A673 (cell line): ENCODE data around the gene DIS3L2.

Source experiments
- EZH2 ChIP-seq: fragments of 200-600 bp; sonication (generic); IDR thresholded peaks from 2 replicates; pipeline ENCODE4 v1.6.1; 2017; ENCODE audit warnings: borderline replicate concordance, low read depth, mild to moderate bottlenecking, mixed read lengths, antibody characterized with exemption, low read length; ENCODE audit not compliant: poor library complexity, severe bottlenecking
- TF ChIP-seq, protein P1 (sequence below): fragments of 300-800, 200-600 bp; sonication (generic); conservative IDR thresholded peaks from 2 replicates; pipeline ENCODE4 v1.5.1; 2017; ENCODE audit warnings: low read depth, mild to moderate bottlenecking, antibody characterized with exemption, low read length, moderate library complexity, mixed read lengths

DNA sequence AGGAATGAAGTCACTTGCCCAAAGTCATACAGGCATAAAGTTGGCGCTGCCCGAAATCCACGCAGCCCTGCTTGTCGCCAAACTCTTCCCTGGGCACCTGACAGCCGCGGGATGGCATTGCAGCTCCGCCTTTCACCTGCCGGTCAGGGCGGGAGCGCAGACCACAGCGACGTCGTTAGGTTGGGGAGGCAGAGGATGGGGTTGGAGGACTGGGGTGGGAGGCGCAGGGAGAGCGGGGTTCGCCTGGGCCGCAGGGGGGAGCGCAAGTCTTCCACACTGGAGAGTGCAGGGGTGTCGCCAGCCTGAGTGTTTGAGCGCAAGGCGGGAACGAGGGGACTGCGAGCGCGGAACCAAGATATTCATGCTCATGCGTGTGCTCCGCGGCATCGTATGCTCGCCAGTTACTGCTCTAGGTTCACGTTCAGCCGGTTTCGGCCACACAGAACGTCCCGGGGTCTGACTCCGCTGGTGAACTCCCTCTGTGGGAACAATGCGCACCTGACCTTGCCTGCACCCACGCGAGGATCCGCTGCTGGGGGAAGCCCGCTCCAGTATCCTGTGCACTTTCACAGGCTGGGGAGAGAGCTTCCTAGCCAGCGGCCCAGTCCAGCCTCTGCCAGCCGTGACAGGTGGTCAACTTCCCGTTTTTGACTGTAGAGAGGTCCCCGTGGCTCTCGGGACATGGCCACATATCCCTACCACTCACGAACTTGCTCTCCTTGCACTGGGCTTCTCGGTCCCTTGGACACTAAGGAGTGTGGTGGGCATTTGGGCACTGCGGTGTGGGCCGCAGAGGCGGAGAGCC, 34.5 kb upstream of the DIS3L2 start:
- TF ChIP-seq, protein P1, sequence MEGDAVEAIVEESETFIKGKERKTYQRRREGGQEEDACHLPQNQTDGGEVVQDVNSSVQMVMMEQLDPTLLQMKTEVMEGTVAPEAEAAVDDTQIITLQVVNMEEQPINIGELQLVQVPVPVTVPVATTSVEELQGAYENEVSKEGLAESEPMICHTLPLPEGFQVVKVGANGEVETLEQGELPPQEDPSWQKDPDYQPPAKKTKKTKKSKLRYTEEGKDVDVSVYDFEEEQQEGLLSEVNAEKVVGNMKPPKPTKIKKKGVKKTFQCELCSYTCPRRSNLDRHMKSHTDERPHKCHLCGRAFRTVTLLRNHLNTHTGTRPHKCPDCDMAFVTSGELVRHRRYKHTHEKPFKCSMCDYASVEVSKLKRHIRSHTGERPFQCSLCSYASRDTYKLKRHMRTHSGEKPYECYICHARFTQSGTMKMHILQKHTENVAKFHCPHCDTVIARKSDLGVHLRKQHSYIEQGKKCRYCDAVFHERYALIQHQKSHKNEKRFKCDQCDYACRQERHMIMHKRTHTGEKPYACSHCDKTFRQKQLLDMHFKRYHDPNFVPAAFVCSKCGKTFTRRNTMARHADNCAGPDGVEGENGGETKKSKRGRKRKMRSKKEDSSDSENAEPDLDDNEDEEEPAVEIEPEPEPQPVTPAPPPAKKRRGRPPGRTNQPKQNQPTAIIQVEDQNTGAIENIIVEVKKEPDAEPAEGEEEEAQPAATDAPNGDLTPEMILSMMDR, result no peak
- TF ChIP-seq EZH2, result peak; percentile 41
